Amniotic epithelial cell (primary cell): Measurements from ENCODE around the gene CDK17.

Experiments
- DNase-seq: peaks from one replicate; pipeline ENCODE4 v3.0.0-alpha.2; 2010; ENCODE audit warnings: low read depth

The CDK17 gene

DNA sequence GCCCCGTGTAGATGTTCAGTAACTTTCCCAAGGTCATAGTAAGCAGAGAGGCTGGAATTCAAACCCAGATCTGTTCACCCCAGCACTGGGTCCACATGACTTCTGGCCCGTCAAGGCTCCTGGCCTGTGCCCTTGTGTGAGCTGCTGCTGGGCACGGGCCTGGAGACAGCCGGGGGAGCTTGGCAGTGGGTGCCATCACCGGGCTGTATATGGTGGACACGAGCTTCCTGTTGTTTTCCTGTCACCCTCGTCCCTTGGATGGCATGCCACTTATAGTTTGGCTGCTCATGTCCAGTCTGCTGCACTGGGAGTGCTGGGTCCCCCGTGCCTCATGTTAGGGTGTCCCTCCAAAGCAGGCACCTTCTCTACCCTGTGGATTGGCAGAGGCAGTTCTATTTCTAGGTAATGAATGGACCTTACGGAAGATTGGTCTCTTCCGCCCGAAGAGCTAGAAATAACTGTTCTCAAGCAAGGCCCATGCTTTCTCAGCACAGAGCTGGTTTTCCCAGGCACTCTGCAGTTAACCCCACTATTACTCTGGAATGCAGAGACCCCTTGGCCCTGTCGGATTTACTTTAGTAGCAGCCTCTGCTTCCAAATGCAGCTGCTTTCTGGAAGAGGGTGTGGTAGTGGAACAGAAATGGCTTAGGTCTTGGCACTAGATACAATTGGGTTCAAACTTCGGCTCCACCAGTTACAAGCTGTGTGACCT is 161.7 kb downstream of the CDK17 start:
- DNase-seq = no peak

DNA sequence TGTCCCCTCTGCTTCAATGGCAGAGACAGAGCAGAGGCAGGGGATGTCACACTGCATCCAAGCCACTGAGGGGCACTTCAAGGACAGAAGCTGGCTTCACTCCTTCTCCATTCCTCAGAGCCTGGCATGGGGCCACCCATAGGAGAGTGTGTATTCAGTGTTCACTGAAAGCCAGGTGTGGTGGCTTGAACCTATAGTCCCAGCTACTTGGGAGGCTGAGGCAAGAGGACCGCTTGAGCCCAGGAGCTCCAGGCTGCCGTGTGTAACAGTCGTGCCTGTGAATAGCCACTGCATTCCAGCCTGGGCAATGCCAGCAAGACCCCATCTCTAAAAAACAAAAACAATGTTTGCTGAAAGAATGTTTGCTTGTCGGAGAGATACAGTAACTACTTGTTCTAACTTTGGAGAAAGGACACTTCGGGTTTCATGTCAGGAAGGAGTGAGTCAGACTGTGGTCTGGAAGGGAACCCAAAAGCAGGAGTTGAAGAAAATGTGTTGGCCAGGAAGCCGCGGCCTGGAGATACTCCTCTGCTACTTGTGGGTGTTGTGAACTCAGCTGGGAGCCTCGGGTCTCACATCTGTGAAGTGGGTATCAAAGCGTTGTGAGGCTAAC is 162.7 kb downstream of the CDK17 start:
- peak; percentile 95 for DNase-seq

DNA sequence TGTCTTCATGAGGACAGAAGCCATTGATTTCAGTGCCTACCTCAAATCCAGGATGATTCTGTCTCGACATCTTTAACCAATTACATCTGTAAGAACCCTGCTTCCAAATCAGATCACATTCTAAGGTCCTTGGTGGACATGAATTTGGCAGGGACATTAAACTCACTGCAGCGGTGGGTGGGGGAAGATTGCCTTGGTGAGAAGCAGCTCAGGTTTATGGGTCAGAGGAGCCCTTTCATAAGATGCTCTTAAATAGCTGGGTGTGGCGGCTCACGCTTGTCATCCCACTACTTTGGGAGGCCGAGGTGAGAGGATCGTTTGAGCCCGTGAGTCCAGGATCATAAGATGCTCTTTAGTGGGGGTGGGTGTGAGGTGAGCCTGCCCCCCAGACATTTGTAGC is 163.2 kb downstream of the CDK17 start:
- no peak for DNase-seq

DNA sequence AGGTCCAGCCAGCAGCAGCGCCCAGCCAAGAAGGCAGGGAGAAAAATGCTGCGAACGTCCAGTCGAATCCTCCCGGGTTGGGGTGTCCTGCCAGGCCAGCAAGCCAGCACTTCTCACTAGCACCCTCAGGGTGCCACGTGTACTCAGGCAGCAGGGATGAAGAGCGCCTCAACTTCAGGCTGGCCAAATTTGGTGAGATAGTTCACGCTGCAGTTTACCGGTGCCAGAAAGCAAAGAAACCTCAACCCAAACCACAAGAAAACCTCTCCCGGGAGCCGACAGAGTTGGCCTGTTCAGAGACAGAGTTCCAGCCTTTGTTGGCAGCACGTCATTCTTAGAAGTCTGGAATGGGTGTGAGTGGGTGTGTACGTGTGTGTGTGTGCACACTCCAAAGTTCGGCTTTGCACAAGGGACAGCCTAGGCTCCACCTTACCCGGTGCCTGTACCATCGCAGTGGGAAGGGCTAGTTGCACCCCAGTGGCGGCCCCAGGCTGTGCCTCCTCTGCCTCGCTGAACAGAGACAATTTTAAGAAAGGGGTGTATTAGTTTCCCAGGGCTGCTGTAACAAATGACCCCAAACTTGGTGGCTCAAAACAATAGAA is 163.9 kb downstream of the CDK17 start:
- no peak for DNase-seq

DNA sequence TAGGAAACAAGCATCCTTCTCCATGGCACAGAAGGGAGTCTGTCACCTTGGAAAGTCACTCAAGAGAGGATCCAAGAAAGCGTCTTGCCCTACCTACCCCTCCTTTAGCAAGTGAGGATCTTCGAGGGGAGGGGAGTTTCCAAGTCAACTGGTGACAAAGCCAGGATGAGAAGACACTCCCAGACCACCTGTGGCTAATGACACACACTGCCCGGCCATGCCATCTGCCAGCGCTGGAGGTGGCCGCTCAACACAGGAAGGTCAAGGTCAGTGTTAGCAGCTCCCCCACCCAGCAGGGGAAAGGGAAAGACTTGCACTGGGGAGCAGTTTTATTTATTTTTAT is 164.8 kb downstream of the CDK17 start:
- DNase-seq = no peak

DNA sequence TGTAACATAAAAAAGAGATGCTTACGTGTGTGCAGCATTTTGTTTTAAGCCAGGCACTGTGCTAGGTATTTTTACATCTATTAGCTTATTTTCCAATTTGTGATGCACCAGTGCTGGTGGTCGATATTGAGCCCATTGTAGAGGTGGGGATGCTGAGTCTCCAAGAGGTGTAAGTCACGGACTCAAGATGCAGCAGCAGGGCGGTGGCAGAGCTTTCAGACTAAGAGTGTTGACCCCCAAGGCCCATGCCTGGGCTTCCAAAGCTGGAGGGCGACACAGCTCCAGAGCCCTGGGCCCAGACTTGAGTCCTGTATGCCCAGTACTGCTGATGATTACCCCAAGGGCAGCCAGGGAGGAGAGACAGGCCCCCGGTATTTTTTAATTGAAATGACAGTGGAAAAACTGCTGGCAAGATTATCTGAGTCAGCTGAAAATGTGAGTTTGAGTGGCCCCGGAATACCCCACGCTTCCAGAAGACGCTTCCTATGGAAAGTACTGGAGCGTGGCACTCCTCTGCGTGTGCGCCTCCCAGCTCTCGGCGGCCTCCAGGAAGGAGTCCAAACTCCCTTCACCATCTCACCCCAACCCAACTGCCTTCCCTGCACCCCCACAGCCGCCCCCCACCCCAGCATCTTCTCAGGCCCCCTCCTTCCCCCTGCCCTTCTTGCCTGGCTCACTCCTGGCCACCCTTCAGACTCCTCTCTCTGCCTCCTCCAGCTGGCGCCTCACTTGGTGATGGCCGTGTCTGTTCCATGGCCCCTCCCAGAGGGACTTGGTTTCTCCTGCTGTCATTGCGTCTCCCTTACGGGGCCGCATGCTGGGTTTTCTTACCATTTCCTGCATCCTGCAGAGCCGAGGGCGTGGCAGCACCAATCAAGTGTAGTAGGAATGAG is 165.4 kb downstream of the CDK17 start:
- DNase-seq = no peak

DNA sequence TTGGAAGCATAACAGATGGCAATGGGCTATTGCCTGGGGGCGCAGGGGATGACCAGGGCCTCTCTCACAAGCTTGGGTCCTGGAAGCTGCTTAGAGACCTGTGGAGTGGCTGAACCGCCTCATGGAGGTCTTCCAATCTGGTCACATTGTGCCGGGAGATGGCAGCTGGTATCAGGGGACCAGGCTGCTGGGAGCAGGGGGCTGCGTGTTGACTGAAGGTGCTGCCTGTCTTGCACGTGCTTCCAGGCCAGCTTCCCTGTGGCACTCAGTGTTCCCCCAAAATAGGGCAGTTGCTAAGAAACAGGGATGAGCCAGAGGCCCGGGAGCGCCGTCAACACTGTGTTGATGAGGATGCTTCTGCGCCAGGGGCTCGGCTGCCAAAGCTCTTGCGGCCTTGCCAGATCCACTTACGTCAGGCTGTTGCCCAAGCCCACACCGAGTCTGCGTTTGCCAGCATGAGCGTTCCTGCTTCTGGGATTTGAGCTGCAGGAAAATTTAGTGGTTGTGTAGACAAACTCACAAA is 166.2 kb downstream of the CDK17 start:
- peak; percentile 54 for DNase-seq

DNA sequence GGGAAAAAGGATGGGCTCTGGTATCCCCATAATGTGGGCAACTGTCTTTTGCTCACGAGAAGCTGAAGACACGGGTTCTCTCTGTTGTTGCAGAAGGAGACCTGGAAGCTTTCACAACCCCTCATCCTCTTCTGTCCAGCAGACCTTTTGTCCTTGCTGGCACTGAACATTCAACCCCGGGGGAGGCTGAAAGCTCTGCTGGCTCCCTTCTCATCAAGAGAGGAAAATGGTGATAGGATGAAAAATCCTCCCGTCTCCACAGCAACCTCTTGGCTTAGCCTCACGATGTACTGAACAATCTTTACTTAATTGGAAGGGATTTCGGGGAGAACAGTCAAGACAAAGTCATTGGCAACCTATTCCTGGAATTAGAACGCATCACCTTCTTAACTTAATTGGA is 167.1 kb downstream of the CDK17 start:
- DNase-seq = no peak

DNA sequence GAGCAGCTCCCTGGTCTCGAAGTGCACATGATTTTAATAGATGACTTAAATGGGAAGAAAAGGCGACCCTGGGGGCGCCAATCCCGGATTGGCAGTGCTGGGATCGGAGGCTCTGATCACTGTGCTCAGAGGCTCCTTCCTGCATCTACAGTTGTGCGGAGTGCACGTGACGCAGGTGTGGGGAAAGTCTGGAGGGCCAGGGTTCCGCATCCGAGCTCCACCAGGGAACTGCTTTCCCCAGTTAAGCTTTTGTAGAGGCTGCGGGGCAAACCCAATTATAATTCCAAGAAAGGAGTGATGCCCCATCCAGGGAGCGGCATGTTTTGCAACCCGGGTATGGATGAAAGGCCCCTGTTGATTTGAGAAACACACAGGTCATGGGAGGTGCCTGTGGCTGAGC is 169.6 kb downstream of the CDK17 start:
- no peak for DNase-seq

DNA sequence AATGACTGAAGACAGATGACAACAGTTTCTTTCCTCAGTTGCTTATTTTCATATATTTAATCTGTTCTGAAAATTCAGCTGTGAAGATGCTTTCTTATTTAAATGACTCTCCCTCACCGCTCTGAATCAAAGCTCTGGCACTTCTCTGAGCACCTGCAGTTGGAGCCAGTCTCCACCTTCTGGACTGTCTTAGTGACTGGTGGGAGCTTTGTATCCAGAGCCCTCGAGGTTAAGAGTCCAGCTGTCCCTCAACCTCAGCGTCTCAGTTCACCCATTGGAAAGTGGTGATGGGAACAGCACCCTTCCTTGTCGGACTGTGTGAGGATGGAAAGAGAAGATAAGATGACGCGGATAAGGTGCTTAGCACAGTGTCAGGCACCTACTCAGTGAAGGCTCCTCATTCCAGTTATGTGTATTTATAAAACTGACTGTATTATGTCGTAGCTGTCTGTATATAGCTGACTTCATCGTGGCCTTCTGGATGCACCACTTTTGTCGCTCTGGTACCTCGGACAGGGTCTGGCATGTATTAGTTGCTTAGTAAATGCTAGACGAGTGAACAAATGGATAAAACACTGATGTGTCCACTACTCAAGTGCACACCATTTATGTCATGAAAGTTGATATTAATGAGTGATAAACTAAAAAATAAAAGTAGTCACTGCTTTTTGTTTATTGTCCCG is 171.5 kb downstream of the CDK17 start:
- no peak for DNase-seq
